HG03066 (cell line): Measurements from ENCODE around the gene GSX1.
"Not testable (repeated sequence)": the region's sequence is repeated elsewhere in the genome, so short reads cannot be mapped to it uniquely, and the experiment has no call there.

Experiments
- ATAC-seq: cut with Tn5 transposase; IDR thresholded peaks from one replicate; pipeline ENCODE4 v1.9.1; 2021; ENCODE audit warnings: low read depth; ENCODE audit not compliant: unreplicated experiment

Gene GSX1

GRCh38 chr13:27793507-27794367, 1.5 kb downstream of the GSX1 start:
- no peak for ATAC-seq

GRCh38 chr13:27794368-27794691, 2.0 kb downstream of the GSX1 start:
- ATAC-seq = no peak

DNA sequence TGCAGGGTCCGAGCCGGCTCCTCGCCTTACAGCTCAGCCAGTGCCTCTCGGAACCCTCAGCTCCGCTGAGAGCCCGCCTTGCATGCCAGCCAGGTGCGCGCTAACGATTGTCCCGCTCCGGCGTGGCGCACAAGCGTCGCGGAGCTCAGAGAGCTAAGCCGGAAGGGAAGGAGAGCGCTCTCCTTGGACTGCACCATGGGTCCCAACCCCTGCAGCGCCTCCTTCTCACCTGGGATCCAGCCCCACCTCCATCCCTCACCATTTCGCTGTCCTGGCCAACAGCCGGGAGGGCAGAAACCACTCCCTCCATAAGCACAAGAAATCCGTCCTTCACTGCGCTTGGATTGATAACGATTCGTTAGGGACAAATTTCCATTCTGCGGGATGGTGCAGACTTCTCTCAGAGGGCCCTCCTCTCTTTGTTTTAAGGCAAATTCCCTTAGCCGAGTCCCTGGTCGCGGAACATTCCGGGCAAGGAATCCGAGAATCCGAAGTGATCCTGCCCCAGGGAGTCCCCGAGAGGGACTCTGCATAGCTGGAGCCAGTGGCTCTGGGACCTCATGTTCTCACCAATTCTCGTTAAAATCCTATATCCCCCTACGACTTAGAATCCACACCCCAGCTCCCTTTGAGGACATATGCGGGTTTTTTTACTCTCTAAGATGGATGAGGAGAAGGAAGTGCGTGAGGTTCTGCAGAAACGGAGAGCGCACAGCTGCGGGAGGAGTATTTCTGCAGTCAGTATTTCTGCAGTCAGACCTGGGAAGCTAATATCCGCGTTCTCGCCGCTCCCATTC, 2.8 kb downstream of the GSX1 start:
- no peak for ATAC-seq

DNA sequence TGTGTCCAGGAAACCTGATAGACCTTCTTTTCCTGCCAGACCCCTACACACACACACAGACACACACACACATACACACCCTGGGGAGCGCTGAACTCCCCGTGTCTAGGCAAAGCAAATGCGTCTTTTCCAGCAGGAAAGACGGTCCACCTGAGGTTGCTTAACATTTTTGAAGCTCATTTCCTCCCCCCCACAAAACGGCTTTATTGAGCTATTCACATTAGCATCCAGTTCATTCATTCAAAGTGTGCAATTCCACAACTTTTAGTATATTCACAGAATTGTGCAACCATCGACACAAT, 3.4 kb downstream of the GSX1 start:
- ATAC-seq = no peak

- ATAC-seq = no peak
These were observed 4.4 kb downstream of the GSX1 start for GRCh38 chr13:27796544-27797227.

DNA sequence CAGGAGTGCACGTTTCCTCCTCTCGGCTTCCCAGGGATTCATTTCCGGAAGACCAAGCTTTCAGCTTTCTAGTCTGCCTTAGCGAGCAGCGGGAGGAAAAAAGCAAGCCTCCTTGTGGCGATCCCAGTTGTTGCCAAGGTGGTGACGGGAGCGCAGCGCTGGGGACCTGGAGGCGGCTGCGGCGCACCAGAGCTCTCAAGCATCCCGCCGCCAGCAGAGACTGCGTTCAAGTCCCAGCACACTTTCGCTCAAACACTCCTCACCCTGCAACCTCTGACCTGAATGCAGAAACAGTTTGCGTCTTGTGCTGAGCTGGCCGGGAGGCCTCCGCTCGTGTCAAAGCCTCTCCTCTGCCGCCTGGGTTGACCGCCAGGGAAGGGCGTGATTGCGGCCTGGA, 4.9 kb downstream of the GSX1 start:
- ATAC-seq = no peak

- ATAC-seq = no peak
These were observed 14.6 kb downstream of the GSX1 start for GRCh38 chr13:27806744-27807387.

DNA sequence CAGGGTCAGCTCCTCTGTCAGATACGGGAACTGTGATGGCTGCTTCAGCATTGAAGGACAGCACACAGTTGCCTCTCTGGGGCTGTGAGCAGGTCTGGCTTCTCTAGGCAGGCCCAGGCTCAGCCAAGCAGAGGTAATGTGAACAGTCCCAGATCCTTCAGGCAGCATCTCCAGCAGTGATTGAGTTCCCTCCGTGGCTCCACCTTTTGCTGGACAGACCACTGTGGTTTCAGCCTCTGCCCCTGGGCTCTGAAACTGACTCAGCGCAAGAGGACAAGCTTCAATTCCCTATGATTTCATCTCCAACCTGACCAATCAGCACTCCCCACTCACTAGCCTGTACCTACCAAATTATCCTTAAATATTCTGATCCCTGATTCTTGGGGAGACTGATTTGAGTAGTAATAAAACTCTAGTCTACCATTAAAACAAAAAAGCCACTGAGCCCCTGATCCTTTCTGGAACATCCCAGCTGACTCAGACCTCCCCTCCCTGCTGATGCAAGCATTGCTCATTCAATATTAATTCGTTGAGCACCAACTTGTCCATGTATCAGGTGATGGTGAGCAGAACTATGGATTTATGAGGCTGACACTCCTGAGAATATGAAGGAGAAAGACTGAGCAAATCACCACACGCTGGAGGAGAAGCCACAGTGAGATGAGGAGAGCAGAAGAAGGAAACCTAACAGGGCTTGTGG, 16.7 kb downstream of the GSX1 start:
- ATAC-seq = no peak

DNA sequence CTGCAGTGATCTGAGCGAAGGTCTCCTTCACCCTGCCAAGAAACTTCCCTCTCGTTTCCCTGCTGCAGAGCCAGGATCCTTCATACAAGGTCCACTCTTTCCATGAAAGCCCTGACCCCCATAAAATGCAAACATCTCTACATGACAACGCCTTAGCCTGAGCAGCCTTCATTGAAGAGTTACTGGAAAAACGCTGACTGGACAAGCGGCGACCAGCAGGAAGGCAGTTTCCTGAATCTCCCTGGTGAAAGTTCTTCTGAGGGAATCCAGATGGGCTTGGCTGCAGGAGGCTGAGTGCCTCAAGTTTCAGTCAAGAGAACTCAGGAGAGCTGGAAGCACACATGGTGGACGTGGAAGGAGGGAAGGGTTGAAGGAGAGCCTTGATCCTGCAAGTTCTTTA, 17.7 kb downstream of the GSX1 start:
- no peak for ATAC-seq

GRCh38 chr13:27810461-27810860, 18.2 kb downstream of the GSX1 start:
- no peak for ATAC-seq

GRCh38 chr13:27813826-27814225, 21.5 kb downstream of the GSX1 start:
- ATAC-seq = no peak

DNA sequence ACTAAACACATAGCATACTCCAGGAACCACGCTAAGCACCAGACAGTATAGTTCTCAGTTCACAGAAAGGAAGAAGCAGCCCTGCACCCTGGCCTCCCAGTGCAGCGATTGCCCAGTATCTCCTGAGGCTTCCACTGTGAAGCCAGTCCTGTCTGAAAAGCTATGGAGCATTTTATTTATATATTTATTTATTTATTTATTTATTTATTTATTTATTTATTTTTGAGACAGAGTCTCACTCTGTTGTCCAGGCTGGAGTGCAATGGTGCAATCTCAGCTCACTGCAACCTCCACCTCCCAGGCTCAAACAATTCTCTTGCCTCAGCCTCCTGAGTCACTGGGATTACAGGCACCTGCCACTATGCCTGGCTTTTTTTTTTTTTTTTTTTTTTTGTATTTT, 25.5 kb downstream of the GSX1 start:
- not testable (repeated sequence) for ATAC-seq

DNA sequence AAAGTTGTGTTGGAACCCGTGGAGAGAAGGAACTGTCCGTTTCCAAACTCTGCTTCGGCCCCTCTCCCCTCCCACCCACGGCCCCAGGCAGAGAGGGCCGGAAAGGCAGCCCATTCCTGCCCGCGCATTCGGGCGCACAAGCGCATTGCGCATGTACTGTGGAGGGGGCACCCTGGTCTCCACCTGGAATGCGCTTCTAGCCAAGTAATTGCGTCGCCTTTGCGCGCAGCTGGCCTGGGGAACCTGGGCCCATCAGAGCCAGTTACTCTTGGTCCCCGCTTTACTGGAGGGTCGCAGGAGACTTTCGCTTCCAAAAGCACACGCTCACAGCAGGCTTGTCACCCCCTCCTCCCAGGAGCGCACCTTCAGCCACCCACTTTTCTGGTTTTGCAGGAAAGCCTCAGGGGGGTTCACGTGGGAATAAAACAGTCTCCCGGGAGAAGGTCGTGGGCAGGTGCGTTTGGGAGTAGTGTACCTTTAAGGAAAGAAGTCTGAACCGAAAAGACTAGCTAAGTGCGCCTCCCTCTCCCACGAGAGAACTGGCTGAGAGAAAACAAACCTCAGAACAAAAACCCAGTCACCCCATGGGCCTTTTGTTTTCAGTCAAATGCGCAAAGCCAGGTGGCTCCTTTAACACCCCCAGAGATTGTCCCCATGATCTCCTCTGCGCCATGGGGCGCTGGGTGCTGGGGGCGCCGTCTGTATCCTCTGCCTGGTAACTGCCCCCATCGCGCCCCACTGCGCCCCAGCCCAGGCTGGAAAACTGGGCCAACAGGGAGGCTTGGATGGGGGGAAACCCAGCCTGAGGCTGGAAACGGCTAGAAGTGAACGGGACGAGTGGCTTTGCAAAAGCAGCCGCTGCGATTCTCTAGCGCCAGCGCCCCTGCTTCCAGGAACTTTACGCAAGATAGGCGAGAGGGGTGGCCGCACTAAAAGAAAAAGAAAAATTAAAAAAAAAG, 28.5 kb downstream of the GSX1 start:
- ATAC-seq = no peak

GRCh38 chr13:27821566-27821965, 29.3 kb downstream of the GSX1 start:
- ATAC-seq = no peak

DNA sequence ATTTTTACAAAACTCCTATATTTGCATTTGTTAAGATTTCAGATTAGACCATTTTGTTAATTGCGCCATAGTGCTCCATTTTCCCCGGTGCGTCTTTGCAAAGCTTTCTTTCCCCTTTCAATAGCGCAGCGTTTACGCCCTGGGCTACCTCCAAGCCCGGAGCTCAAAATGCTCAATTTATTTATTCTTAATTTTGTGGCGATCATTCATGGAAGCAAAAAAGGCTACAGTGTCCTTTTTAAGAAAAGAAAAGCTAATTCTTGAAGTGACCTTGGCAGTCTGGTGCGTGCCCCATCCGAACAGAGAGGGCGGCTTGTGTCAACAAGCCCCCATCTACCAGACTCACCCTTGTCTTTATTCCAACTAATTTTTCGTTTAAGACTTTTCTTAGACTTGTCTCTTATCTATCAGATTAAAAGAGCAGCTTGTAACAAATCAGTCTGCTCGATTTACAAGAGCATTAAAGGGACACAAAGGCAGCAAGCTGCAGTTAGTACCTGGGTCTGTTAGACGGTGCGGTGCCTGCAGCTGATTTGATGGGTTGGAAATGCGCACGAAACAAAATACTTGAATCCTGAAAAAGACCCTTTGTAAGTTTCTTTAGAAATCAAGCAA, 30.1 kb downstream of the GSX1 start:
- ATAC-seq = no peak

GRCh38 chr13:27822873-27823311, 30.6 kb downstream of the GSX1 start:
- no peak for ATAC-seq

DNA sequence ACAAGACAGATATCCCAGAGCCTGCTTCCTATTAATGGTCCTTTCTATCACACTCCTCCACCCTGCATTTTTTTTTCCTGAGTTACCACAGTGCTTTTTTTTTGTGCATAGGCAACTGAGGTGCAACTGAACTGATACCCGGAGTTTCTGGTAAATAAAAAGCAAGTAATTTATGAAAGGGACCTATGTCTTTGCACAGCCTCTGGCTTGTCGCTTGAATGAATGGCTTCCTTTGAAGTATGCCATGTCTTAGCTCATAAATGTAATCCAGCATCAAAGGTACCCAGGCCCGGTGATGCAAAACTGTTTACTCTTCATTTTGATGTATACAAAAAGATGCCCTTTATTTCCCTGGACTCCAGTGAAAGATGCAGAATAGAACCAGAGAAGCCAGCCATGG, 31.8 kb downstream of the GSX1 start:
- no peak for ATAC-seq

GRCh38 chr13:27825072-27825471, 32.8 kb downstream of the GSX1 start:
- ATAC-seq = no peak
